ENCODE measurements around the gene MPP4. TPM values are rescaled to one million over a fixed set of nuclear protein-coding genes. Genes with fewer than 3 reads are reported as not detected.

The MPP4 gene
- total RNA-seq, 3 donors from 2014 or later, result 0.25 TPM; not detected in 2

GRCh38 chr2:201607568-201607967 lies 90.9 kb downstream of the MPP4 start:
- ATAC-seq (no peak), DNase-seq (no peak)
- Histone ChIP-seq H3K36me3 (ENCODE audit: low read depth) (no peaks in the 10 kb centered on the region), H3K4me1 (ENCODE audit: low read depth) (no peaks in the 10 kb centered on the region), H3K9me3 (no peaks in the 10 kb centered on the region), H3K4me3 (no peak overlapping the region)
- no peak for TF ChIP-seq CTCF (IDR thresholded peaks at IDR 0.05)
- intact Hi-C loops (cut with DNase I, micrococcal nuclease), result no loop called here

- intact Hi-C loops (cut with DNase I, micrococcal nuclease), result no loop called here
- H3K36me3 ChIP-seq (ENCODE audit: low read depth), result no peaks in the 10 kb centered on the region
- no peak for TF ChIP-seq CTCF (IDR thresholded peaks at IDR 0.05)
- DNase-seq (no peak), ATAC-seq (no peak)
- no peaks in the 10 kb centered on the region for H3K4me1 ChIP-seq (ENCODE audit: low read depth)
- H3K9me3 ChIP-seq, result no peaks in the 10 kb centered on the region
- no peak overlapping the region for H3K4me3 ChIP-seq
Measured at GRCh38 chr2:201600906-201601305, 97.5 kb downstream of the MPP4 start.

GRCh38 chr2:201597397-201597796 lies 101.0 kb downstream of the MPP4 start:
- no peaks in the 10 kb centered on the region for H3K9me3 ChIP-seq
- ATAC-seq (no peak), DNase-seq (no peak)
- intact Hi-C loops (cut with DNase I, micrococcal nuclease), result no loop called here
- H3K4me3 ChIP-seq, result no peak overlapping the region
- no peaks in the 10 kb centered on the region for H3K36me3 ChIP-seq (ENCODE audit: low read depth)
- TF ChIP-seq CTCF (IDR thresholded peaks at IDR 0.05), result no peak
- H3K4me1 ChIP-seq (ENCODE audit: low read depth), result no peaks in the 10 kb centered on the region

Other genes with a start within 250 kb of the MPP4 start
- gene TRAK2, start 247.2 kb downstream of the MPP4 start, total RNA-seq, result 10 to 100 TPM; 65.6 to 82.2 (median 76.0) TPM
- 10 to 100 TPM; 47.4 to 79.1 (median 62.1) TPM for gene STRADB, start 246.9 kb downstream of the MPP4 start, total RNA-seq
- 10 to 100 TPM in 2 of 3 donors, 1 to 10 TPM in 1; 3.0 to 11.6 (median 10.1) TPM for gene TMEM237, start 55.1 kb downstream of the MPP4 start, total RNA-seq
- gene ALS2, start 82.3 kb upstream of the MPP4 start, total RNA-seq, result 10 to 100 TPM in 2 of 3 donors, 1 to 10 TPM in 1; 8.8 to 18.2 (median 13.3) TPM
- gene CDK15, start 107.9 kb upstream of the MPP4 start, total RNA-seq, result 1 to 10 TPM in 1 of 3 donors, under 1 TPM in 1, not detected in 1; 0.94 to 1.4 TPM